WTC11 (cell line): ENCODE results near the gene AATK. TPM values are rescaled to one million over a fixed set of nuclear protein-coding genes. Genes with fewer than 3 reads are reported as not detected.

ENCODE experiments used
- ATAC-seq: fragments of 200-7000 bp; cut with Tn5 transposase; 2 replicates; pipeline ENCODE4 v1.10.0; 2021; ENCODE audit warnings: mild to moderate bottlenecking, moderate library complexity
- CTCF ChIA-PET: fragments of 300-600 bp; sonication (Branson Sonifier 250); formaldehyde crosslinking; loops from one replicate; lab custom pipeline; 2021; ENCODE audit warnings: antibody characterized with exemption; lab: Charles Lee
- POLR2A ChIA-PET: fragments of 350-600 bp; sonication (Branson Sonifier 250); formaldehyde crosslinking; loops from one replicate; lab custom pipeline; 2021; ENCODE audit warnings: antibody characterized with exemption; lab: Charles Lee
- DNase-seq: peaks from one replicate; pipeline ENCODE4 v3.0.0; 2021; ENCODE audit warnings: low spot score
- H3K27ac Mint-ChIP-seq: 2 replicates; pipeline ENCODE4 v1.8.0; 2021; ENCODE audit warnings: mixed read lengths
- H3K27me3 Mint-ChIP-seq: 2 replicates; pipeline ENCODE4 v1.8.0; 2021; ENCODE audit warnings: low read depth, mild to moderate bottlenecking, moderate library complexity, mixed read lengths
- H3K36me3 Mint-ChIP-seq: 2 replicates; pipeline ENCODE4 v1.8.0; 2021; ENCODE audit warnings: mixed read lengths
- H3K4me1 Mint-ChIP-seq: 2 replicates; pipeline ENCODE4 v1.8.0; 2022; ENCODE audit warnings: mixed read lengths
- H3K4me3 Mint-ChIP-seq: 2 replicates; pipeline ENCODE4 v1.8.0; 2021; ENCODE audit warnings: mild to moderate bottlenecking, moderate library complexity, mixed read lengths
- H3K9me3 Mint-ChIP-seq: 2 replicates; pipeline ENCODE4 v1.8.0; 2021; ENCODE audit warnings: mixed read lengths
- CREM ChIP-seq: sonication (generic); formaldehyde crosslinking; IDR thresholded peaks from 2 replicates; pipeline ENCODE4 v1.8.1; 2022; ENCODE audit warnings: mild to moderate bottlenecking, missing genetic modification reagents, moderate library complexity
- E2F1 ChIP-seq: sonication (generic); formaldehyde crosslinking; IDR thresholded peaks from 2 replicates; pipeline ENCODE4 v1.8.0; 2022; ENCODE audit warnings: mild to moderate bottlenecking, missing genetic modification reagents
- EMX1 ChIP-seq: fragments of 250-450 bp; sonication (Bioruptor Pico); IDR thresholded peaks from 2 replicates; pipeline ENCODE4 v1.8.0; 2021; ENCODE audit warnings: mild to moderate bottlenecking
- FOXP4 ChIP-seq: sonication (generic); formaldehyde crosslinking; IDR thresholded peaks from 2 replicates; pipeline ENCODE4 v1.8.0; 2022; ENCODE audit warnings: mild to moderate bottlenecking, missing genetic modification reagents
- GABPB1 ChIP-seq: sonication (generic); formaldehyde crosslinking; IDR thresholded peaks from 2 replicates; pipeline ENCODE4 v1.8.1; 2023; ENCODE audit warnings: mild to moderate bottlenecking, missing genetic modification reagents
- GTF2I ChIP-seq: fragments of 250-450 bp; sonication (Bioruptor Pico); conservative IDR thresholded peaks from 2 replicates; pipeline ENCODE4 v1.4.0; 2021; ENCODE audit warnings: mild to moderate bottlenecking
- NFATC4 ChIP-seq: fragments of 250-450 bp; sonication (Bioruptor Pico); IDR thresholded peaks from 2 replicates; pipeline ENCODE4 v1.9.0; 2021; ENCODE audit warnings: mild to moderate bottlenecking
- OVOL2 ChIP-seq: fragments of 250-450 bp; sonication (Bioruptor Pico); IDR thresholded peaks from 2 replicates; pipeline ENCODE4 v1.9.0; 2021; ENCODE audit warnings: mild to moderate bottlenecking, borderline replicate concordance
- RELA ChIP-seq: sonication (generic); formaldehyde crosslinking; IDR thresholded peaks from 2 replicates; pipeline ENCODE4 v1.8.1; 2022; ENCODE audit warnings: missing genetic modification reagents, mild to moderate bottlenecking, borderline replicate concordance
- RORB ChIP-seq: fragments of 250-450 bp; sonication (Bioruptor Pico); IDR thresholded peaks from 2 replicates; pipeline ENCODE4 v1.9.0; 2021; ENCODE audit warnings: mild to moderate bottlenecking
- SMAD3 ChIP-seq: sonication (generic); formaldehyde crosslinking; IDR thresholded peaks from 2 replicates; pipeline ENCODE4 v1.8.0; 2022; ENCODE audit warnings: missing genetic modification reagents, mild to moderate bottlenecking, borderline replicate concordance
- SP1 ChIP-seq: sonication (generic); formaldehyde crosslinking; conservative IDR thresholded peaks from 2 replicates; pipeline ENCODE4 v1.8.1; 2022; ENCODE audit warnings: missing genetic modification reagents
- TCF7 ChIP-seq: sonication (generic); formaldehyde crosslinking; IDR thresholded peaks from 2 replicates; pipeline ENCODE4 v1.8.0; 2022; ENCODE audit warnings: mild to moderate bottlenecking, low read depth, missing genetic modification reagents, moderate library complexity
- TEAD4 ChIP-seq: sonication (generic); formaldehyde crosslinking; IDR thresholded peaks from 2 replicates; pipeline ENCODE4 v1.8.0; 2022; ENCODE audit warnings: mild to moderate bottlenecking, missing genetic modification reagents
- ZBTB43 ChIP-seq: sonication (generic); formaldehyde crosslinking; IDR thresholded peaks from 2 replicates; pipeline ENCODE4 v1.8.1; 2023; ENCODE audit warnings: mild to moderate bottlenecking, missing genetic modification reagents
- ZNF138 ChIP-seq: sonication (generic); formaldehyde crosslinking; conservative IDR thresholded peaks from 2 replicates; pipeline ENCODE4 v1.8.1; 2022; ENCODE audit warnings: mild to moderate bottlenecking, moderate library complexity, missing genetic modification reagents
- ZNF219 ChIP-seq: sonication (generic); formaldehyde crosslinking; IDR thresholded peaks from 2 replicates; pipeline ENCODE4 v1.8.0; 2023; ENCODE audit warnings: missing genetic modification reagents, mild to moderate bottlenecking, borderline replicate concordance
- ZNF396 ChIP-seq: fragments of 250-450 bp; sonication (Bioruptor Pico); IDR thresholded peaks from 2 replicates; pipeline ENCODE4 v1.8.0; 2021; ENCODE audit warnings: mild to moderate bottlenecking, moderate library complexity, borderline replicate concordance
- ZNF416 ChIP-seq: fragments of 250-450 bp; sonication (Bioruptor Pico); IDR thresholded peaks from 2 replicates; pipeline ENCODE4 v1.9.0; 2021; ENCODE audit warnings: mild to moderate bottlenecking, inconsistent platforms
- total RNA-seq: library from RNA; stranded (reverse); gene quantifications from 3 replicates; pipeline ENCODE4 v1.2.3, GENCODE V29; 2021

AATK gene
- total RNA-seq, 1 experiment from 2014 or later: 2.9 TPM

GRCh38 chr17:81140695-81141094 is 25.3 kb downstream of the AATK start (continued):
- TF ChIP-seq RELA (CRISPR knock-in tag) (no peak), ZNF219 (no peak), ZBTB43 (CRISPR knock-in tag) (no peak)
- TF ChIP-seq, all 79 proteins: peak for 0

DNA sequence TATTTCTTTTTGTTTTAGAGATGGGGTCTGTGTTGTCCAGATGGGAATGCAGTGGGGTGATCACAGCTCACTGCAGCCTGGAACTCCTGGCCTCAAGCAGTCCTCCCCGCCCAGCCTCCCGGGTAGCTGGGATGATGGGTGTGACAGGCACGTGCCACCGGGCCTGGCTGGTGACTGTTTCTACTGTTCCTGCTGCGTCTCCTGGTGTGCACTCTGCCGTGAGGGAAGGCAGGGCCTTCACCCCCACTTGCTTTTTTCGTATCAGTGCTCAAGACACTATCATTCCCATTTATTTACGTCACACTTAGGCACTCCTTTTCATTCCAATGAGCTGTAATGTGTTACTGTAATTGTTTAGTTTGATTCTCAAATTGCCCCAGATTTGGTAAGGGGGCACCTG is 26.0 kb downstream of the AATK start:
- Mint-ChIP-seq H3K36me3 (peaks cover 14% of the 10 kb centered on the region; the same call in 1 of the 2 replicates), H3K27ac (no peak overlapping the region), H3K27me3 (no peaks in the 10 kb centered on the region), H3K4me3 (no peak overlapping the region), H3K9me3 (peaks cover 19% of the 10 kb centered on the region), H3K4me1 (no peaks in the 10 kb centered on the region)
- no peak for TF ChIP-seq TCF7
- TF ChIP-seq ZNF416 (CRISPR knock-in tag): no peak
- TF ChIP-seq SMAD3 (CRISPR knock-in tag): no peak
- TF ChIP-seq TEAD4: no peak
- ATAC-seq: no peak
- CTCF ChIA-PET: interaction anchor here (1.4 to 2.0 kb wide), 4 partner anchors 9 to 38 kb away, joined by 4 to 5 read pairs (median 5); no protein-coding TSS in a partner anchor
- POLR2A ChIA-PET: interaction anchor here (0.6 kb wide), 1 partner anchor 414 kb away, joined by 3 read pairs; no protein-coding TSS in a partner anchor
- DNase-seq: no peak

GRCh38 chr17:81139428-81139827 is 26.6 kb downstream of the AATK start:
- Mint-ChIP-seq H3K9me3 (peaks cover 19% of the 10 kb centered on the region), H3K36me3 (peaks cover 14% of the 10 kb centered on the region; the same call in 1 of the 2 replicates), H3K4me3 (no peak overlapping the region), H3K27ac (peak overlapping the region; percentile 45; the same call in 1 of the 2 replicates), H3K27me3 (no peaks in the 10 kb centered on the region), H3K4me1 (no peaks in the 10 kb centered on the region)
- CTCF ChIA-PET: interaction anchor here (1.4 to 2.0 kb wide), 4 partner anchors 8 to 38 kb away, joined by 4 to 5 read pairs (median 5); no protein-coding TSS in a partner anchor
- no peak for ATAC-seq
- no peak for DNase-seq
- POLR2A ChIA-PET: interaction anchor here (0.6 kb wide), 1 partner anchor 415 kb away, joined by 3 read pairs; no protein-coding TSS in a partner anchor
- TF ChIP-seq FOXP4 (CRISPR knock-in tag): no peak
- TF ChIP-seq CREM (CRISPR knock-in tag): no peak
- TF ChIP-seq GABPB1 (CRISPR knock-in tag): no peak
- no peak for TF ChIP-seq OVOL2 (CRISPR knock-in tag)
- TF ChIP-seq RORB (CRISPR knock-in tag): no peak
- no peak for TF ChIP-seq NFATC4 (CRISPR knock-in tag)
- TF ChIP-seq ZNF138 (CRISPR knock-in tag): no peak
- TF ChIP-seq EMX1 (CRISPR knock-in tag): no peak
- no peak for TF ChIP-seq SP1 (CRISPR knock-in tag)
- no peak for TF ChIP-seq ZNF396
- TF ChIP-seq E2F1 (CRISPR knock-in tag): no peak

DNA sequence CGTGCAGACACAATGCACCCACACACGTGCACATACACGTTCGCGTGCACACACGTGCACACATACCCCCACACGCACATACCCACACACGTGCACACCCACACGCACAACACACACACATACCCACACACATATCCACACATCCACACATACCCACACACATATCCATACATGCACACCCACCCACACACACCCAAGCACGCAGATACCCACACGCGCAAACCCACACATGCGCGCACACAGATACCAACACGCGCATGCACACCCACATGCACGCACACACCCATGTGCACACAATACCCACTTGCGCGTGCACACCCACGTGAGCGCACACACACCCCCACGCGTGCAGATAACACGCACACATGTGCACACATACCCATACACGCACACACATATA is 27.5 kb downstream of the AATK start:
- H3K4me3 Mint-ChIP-seq: no peak overlapping the region
- TF ChIP-seq ZNF219 (no peak), GABPB1 (CRISPR knock-in tag) (no peak), GTF2I (CRISPR knock-in tag) (no peak)

More for the DNA sequence above, 27.5 kb downstream of the AATK start:
- Mint-ChIP-seq H3K27ac (no peak overlapping the region; the same call in 1 of the 2 replicates), H3K9me3 (peaks cover 19% of the 10 kb centered on the region), H3K4me1 (no peaks in the 10 kb centered on the region), H3K27me3 (no peaks in the 10 kb centered on the region), H3K36me3 (peaks cover 14% of the 10 kb centered on the region; the same call in 1 of the 2 replicates)
- ATAC-seq: no peak
- ChIA-PET POLR2A (no interaction called here), CTCF (no interaction called here)
- DNase-seq: no peak
